GM13976 (cell line): ENCODE results near the gene RASSF8.

Source experiments
- DNase-seq: peaks from one replicate; pipeline ENCODE4 v3.0.0; 2012; ENCODE audit warnings: low spot score
- CTCF ChIP-seq: IDR thresholded peaks from 2 replicates; pipeline ENCODE4 v1.5.1; 2012; ENCODE audit warnings: borderline replicate concordance, mild to moderate bottlenecking; ENCODE audit not compliant: insufficient read depth; ENCODE audit errors: extremely low read depth, missing control alignments, control extremely low read depth
- in situ Hi-C: fragments of 300-500 bp; cut with MboI; formaldehyde crosslinking; loops from one replicate; pipeline ENCODE4 v1.12.0; 2022; ENCODE audit warnings: low sequenced_read_pairs, mixed read lengths, inconsistent platforms; ENCODE audit not compliant: unreplicated experiment

RASSF8 gene

GRCh38 chr12:25985316-25986175 lies 27.1 kb downstream of the RASSF8 start:
- DNase-seq: no peak
- TF ChIP-seq CTCF: no peak
- in situ Hi-C loops: no loop called here

GRCh38 chr12:25986180-25986579 lies 27.7 kb downstream of the RASSF8 start:
- no peak for DNase-seq
- TF ChIP-seq CTCF: no peak
- in situ Hi-C loops: no loop called here

- DNase-seq: no peak
- in situ Hi-C loops: no loop called here
- no peak for TF ChIP-seq CTCF
Observed at GRCh38 chr12:25988505-25988904, 30.0 kb downstream of the RASSF8 start.

GRCh38 chr12:25990495-25990894 lies 32.0 kb downstream of the RASSF8 start:
- in situ Hi-C loops: no loop called here
- no peak for TF ChIP-seq CTCF
- no peak for DNase-seq

- in situ Hi-C loops: no loop called here
Observed at GRCh38 chr12:25992026-25992782, 33.7 kb downstream of the RASSF8 start.

More at GRCh38 chr12:25992026-25992782, 33.7 kb downstream of the RASSF8 start:
- no peak for DNase-seq
- no peak for TF ChIP-seq CTCF
